ENCODE results near the gene ING4. TPM values are rescaled to one million over a fixed set of nuclear protein-coding genes. Genes with fewer than 3 reads are reported as not detected.
A peak's percentile ranks its signal among the peaks of the same experiment; 100 is the strongest.

ING4 gene
- total and polyA plus RNA-seq, 2 experiments from 2014 or later, result 31.7 to 43.5 TPM

DNA sequence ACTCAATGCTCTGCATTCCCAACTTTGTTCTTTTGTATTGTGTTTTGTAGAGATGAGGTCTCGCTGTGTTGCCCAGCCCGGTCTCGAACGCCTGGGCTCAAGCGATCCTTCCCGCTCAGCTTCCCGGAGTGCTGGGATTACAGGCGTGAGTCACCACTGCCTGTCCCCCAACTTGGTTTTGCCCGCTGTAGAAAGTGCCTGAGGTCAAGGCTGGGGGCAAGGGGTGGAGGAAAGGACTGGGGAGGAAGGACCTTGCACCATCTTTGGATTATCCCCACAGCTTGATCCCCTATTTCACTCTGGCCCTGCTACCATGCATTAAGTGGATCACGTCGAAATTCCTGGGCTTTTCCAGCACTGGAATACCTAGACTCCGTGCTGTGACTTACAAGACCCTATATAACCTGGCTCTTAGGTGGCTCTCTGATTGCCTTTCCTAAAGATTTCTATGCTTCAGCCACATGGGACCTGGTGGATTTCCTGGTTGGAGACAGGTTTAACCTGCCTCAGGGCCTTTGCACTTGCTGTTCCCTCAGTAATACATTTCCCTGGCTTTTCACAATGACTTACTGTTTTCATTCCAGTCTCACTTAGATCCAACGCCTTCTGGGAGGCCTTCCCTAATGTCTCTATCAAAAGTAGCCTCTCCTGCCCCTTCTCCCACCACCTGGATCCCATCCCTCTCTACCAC is 38.3 kb upstream of the ING4 start:
- in situ Hi-C loops (cut with MboI), result no loop called here
- Histone ChIP-seq H3K27me3 (replicated peaks; ENCODE audit: insufficient read depth) (peaks cover 27% of the 10 kb centered on the region), H3K4me2 (ENCODE audit: unreplicated experiment) (peak overlapping the region; percentile 78), H3K27ac (no peak overlapping the region), H3K4me3 (peak overlapping the region; percentile 69), H3F3A (ENCODE audit: insufficient read depth) (no peaks in the 10 kb centered on the region), H3K9me3 (ENCODE audit: low read depth) (no peaks in the 10 kb centered on the region), H4K20me1 (ENCODE audit: insufficient read depth) (no peaks in the 10 kb centered on the region), H3K9ac (peak overlapping the region; percentile 26; the same call in 1 of the 2 replicates), H2AFZ (peak overlapping the region; percentile 69), H3K9me2 (ENCODE audit: insufficient read depth) (no peaks in the 10 kb centered on the region), H3K79me2 (ENCODE audit: insufficient read depth) (no peaks in the 10 kb centered on the region), H3K4me1 (ENCODE audit: insufficient read depth) (no peaks in the 10 kb centered on the region), H3K36me3 (ENCODE audit: low read depth) (no peaks in the 10 kb centered on the region)
- 24 to 26% methylated on average over 13 of the region's 13 CpGs for WGBS, 2 experiments (ENCODE audit: low coverage in 1 of 2, low lambda C conversion rate in 2 of 2, missing lambda C conversion rate in 2 of 2)
- DNase-seq, result no peak
- no peak for TF ChIP-seq EZH2 (IDR thresholded peaks at IDR 0.05; ENCODE audit: insufficient read depth, poor library complexity, severe bottlenecking)
- no peak for TF ChIP-seq EZH2phosphoT487 (IDR thresholded peaks at IDR 0.05; ENCODE audit: insufficient read depth, low read depth)

DNA sequence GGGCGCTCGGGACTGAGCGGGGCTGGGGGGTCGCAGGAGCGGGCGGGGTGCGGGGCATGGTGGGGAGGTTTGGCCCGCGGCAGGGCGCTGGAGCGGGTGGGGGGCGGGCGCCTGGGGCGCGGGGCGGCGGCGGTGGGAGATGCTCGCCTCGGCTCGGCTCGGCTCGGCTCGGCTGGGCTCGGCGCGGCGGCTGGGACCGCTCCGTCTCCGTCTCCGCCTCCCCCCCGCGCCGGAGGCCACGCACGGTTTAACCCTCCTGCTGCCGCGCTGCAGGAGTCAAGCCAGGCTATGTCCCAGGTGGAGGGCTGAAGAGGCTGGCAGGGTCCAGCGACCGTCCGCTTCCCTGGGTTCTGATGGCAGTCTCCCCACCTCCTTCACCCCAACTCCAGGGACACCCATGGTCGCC is 37.7 kb upstream of the ING4 start, which contains the start of gene PIANP:
PIANP (minus strand) TSS at position 170 of the 406 bp plus-strand sequence. CDS start 2,754 bp downstream, outside the sequence.
- Histone ChIP-seq H3K4me2 (ENCODE audit: unreplicated experiment) (peak within 1 kb of the TSS; percentile 78), H3K4me1 (ENCODE audit: insufficient read depth) (no peaks in the 10 kb centered on the region), H3K4me3 (peak within 1 kb of the TSS; percentile 69), H3K27me3 (replicated peaks; ENCODE audit: insufficient read depth) (peaks cover 27% of the 10 kb centered on the region), H3K9me3 (ENCODE audit: low read depth) (no peaks in the 10 kb centered on the region), H3K9me2 (ENCODE audit: insufficient read depth) (no peaks in the 10 kb centered on the region), H3F3A (ENCODE audit: insufficient read depth) (no peaks in the 10 kb centered on the region), H3K9ac (peak within 1 kb of the TSS; percentile 35; the same call in 1 of the 2 replicates), H4K20me1 (ENCODE audit: insufficient read depth) (no peaks in the 10 kb centered on the region), H2AFZ (peak within 1 kb of the TSS; percentile 74), H3K27ac (no peak within 1 kb of the TSS), H3K36me3 (ENCODE audit: low read depth) (no peaks in the 10 kb centered on the region), H3K79me2 (ENCODE audit: insufficient read depth) (no peaks in the 10 kb centered on the region)
- WGBS, 2 experiments (ENCODE audit: low coverage in 1 of 2, low lambda C conversion rate in 2 of 2, missing lambda C conversion rate in 2 of 2), result 1 to 3% methylated on average over 5 to 7 of the region's 43 CpGs
- DNase-seq, result peak; percentile 73
- TF ChIP-seq EZH2phosphoT487 (IDR thresholded peaks at IDR 0.05; ENCODE audit: insufficient read depth, low read depth) (no peak), EZH2 (IDR thresholded peaks at IDR 0.05; ENCODE audit: insufficient read depth, poor library complexity, severe bottlenecking) (no peak)
- in situ Hi-C loops (cut with MboI), result no loop called here

DNA sequence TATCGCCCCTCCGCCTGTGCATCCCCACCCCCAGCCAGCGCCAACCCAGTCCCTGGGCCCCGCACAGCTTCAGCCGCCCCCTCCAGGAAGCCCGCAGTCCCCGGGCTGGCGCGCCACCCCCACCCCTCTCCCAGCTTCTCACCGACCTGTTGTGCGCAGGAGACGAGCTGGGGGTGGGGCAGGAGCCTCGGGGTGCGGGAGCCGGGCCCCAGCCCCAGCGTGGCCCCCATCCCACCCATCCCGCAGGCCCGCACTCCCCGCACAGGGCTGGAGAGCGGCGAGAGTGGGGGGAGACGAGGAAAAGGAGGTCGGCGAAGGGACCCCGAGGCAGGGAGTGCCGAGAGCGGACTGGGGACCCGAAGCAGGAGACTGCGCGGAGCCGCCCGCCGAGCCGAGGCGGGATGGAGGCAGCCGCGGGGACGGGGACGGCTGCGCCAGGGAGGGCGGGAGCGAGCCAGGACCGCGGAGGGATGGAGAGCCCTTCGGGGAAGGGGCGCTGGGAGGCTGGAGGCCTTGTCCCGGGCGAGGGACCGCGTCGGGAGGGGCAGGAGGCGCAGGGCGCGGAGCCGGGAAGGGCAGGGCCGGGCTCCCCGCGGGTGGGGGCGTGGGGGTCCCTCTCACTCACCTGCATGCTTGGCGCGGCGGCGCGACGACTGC is 37.2 kb upstream of the ING4 start:
- peak; percentile 88 for TF ChIP-seq EZH2 (IDR thresholded peaks at IDR 0.05; ENCODE audit: insufficient read depth, poor library complexity, severe bottlenecking)
- no peak for TF ChIP-seq EZH2phosphoT487 (IDR thresholded peaks at IDR 0.05; ENCODE audit: insufficient read depth, low read depth)
- no peaks in the 10 kb centered on the region for H4K20me1 ChIP-seq (ENCODE audit: insufficient read depth)
- no peaks in the 10 kb centered on the region for H3F3A ChIP-seq (ENCODE audit: insufficient read depth)
- DNase-seq, result peak; percentile 34
- no peak overlapping the region for H3K27ac ChIP-seq
- H3K27me3 ChIP-seq (replicated peaks; ENCODE audit: insufficient read depth), result peaks cover 27% of the 10 kb centered on the region
- WGBS, 2 experiments (ENCODE audit: low coverage in 1 of 2, low lambda C conversion rate in 2 of 2, missing lambda C conversion rate in 2 of 2), result 0 to 1% methylated on average over 2 to 65 of the region's 65 CpGs
- no peaks in the 10 kb centered on the region for H3K36me3 ChIP-seq (ENCODE audit: low read depth)
- H3K9me3 ChIP-seq (ENCODE audit: low read depth), result no peaks in the 10 kb centered on the region
- H2AFZ ChIP-seq, result peak overlapping the region; percentile 74
- H3K9ac ChIP-seq, result peak overlapping the region; percentile 35; the same call in 1 of the 2 replicates
- no peaks in the 10 kb centered on the region for H3K4me1 ChIP-seq (ENCODE audit: insufficient read depth)
- in situ Hi-C loops (cut with MboI), result no loop called here
- H3K4me3 ChIP-seq, result peak overlapping the region; percentile 69
- H3K9me2 ChIP-seq (ENCODE audit: insufficient read depth), result no peaks in the 10 kb centered on the region
- H3K4me2 ChIP-seq (ENCODE audit: unreplicated experiment), result peak overlapping the region; percentile 78
- no peaks in the 10 kb centered on the region for H3K79me2 ChIP-seq (ENCODE audit: insufficient read depth)

DNA sequence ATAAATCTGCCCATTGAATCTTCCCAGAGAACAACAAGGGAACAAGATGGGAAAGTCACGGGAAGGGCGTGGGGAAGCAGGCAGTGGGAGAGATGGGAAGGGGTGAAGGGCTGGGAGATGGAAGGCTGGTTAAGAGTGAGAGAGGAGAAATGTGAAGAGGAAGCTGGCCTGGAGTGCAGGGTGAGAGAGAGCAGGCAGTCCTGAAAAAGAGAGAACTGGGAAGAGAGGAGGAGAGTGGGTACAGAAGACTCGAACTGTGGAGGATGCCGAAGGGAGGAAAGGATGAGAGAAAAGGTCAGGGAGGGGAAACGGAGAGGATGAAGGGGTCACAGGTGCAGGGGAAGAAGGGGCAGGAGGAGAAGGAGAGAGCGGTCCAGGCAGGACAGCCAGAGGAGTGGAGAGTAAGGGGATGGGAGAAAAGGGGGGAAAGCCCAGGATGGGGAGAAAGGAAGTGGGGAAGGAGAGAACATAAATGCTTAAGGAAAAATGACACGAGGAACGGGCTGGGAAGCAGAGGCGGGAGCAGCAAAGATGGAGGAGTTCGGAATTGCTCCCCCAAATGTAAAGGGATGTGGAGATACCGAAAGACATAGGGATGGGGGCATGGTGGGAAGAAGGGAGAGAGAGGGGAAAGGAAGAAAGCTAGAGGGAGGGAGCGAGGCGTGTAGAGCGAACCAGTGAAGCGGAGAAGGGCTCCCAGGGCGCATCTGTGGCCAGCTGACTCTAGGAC is 36.5 kb upstream of the ING4 start:
- no peak overlapping the region for H3K9ac ChIP-seq
- 10 to 17% methylated on average over 14 to 16 of the region's 16 CpGs for WGBS, 2 experiments (ENCODE audit: low coverage in 1 of 2, low lambda C conversion rate in 2 of 2, missing lambda C conversion rate in 2 of 2)
- H3K27me3 ChIP-seq (replicated peaks; ENCODE audit: insufficient read depth), result peaks cover 25% of the 10 kb centered on the region
- peak; percentile 20 for DNase-seq
- in situ Hi-C loops (cut with MboI), result no loop called here
- no peaks in the 10 kb centered on the region for H3F3A ChIP-seq (ENCODE audit: insufficient read depth)
- TF ChIP-seq EZH2phosphoT487 (IDR thresholded peaks at IDR 0.05; ENCODE audit: insufficient read depth, low read depth) (no peak), EZH2 (IDR thresholded peaks at IDR 0.05; ENCODE audit: insufficient read depth, poor library complexity, severe bottlenecking) (peak; percentile 95)
- H4K20me1 ChIP-seq (ENCODE audit: insufficient read depth), result no peaks in the 10 kb centered on the region
- H3K4me3 ChIP-seq, result peak overlapping the region; percentile 69
- H3K9me3 ChIP-seq (ENCODE audit: low read depth), result no peaks in the 10 kb centered on the region
- no peaks in the 10 kb centered on the region for H3K4me1 ChIP-seq (ENCODE audit: insufficient read depth)
- no peaks in the 10 kb centered on the region for H3K9me2 ChIP-seq (ENCODE audit: insufficient read depth)
- no peaks in the 10 kb centered on the region for H3K79me2 ChIP-seq (ENCODE audit: insufficient read depth)
- H3K4me2 ChIP-seq (ENCODE audit: unreplicated experiment), result peak overlapping the region; percentile 78
- no peak overlapping the region for H3K27ac ChIP-seq
- H3K36me3 ChIP-seq (ENCODE audit: low read depth), result no peaks in the 10 kb centered on the region
- peak overlapping the region; percentile 74 for H2AFZ ChIP-seq

All from GM23248 (cell line).